Activated naive CD4-positive, alpha-beta T cell (primary cell): ENCODE measurements around the gene FOLR2.
"Not testable (repeated sequence)": the region's sequence is repeated elsewhere in the genome, so short reads cannot be mapped to it uniquely, and the experiment has no call there.

ENCODE experiments used
- DNase-seq, 4 experiments: peaks; one replicate each; lab custom pipeline; 2025; lab: John Stamatoyannopoulos, UW

The FOLR2 gene

DNA sequence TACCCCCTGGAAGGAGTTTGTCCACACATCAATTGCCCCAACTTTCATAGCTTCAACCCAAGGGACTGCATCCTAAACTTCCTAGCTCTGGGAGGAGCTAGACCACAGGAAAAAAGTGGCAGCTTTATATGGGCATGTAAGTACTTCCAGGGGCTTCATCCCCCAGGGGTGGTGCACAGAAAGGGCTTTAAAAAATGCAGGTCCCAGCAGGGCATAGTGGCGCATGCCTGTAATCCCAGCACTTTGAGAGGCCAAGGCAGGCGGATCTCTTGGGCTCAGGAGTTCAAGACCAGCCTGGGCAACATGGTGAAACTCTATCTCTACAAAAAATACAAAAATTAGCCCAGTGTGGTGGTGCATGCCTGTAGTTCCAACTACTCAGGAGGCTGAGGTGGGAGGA lies 9.8 kb upstream of the FOLR2 start:
- not testable (repeated sequence) for DNase-seq

DNA sequence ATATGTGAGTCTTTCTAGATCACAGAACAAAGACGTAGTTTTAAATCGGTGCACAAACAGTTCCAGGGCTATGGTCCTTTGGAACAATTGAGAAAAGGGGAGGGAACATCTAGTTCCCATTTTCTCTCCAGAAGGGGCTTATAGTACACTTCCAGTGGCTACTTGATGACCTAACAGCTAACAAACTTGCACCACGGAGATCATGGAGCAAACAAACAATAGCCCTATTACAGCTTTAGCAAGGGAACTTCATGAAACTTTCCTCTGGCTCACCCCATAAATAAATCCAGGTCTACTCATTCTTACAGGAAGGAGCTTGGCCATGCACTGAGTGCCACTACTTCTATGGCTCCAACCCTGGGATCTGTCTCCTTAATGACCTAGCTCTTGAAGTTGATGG lies 8.3 kb upstream of the FOLR2 start:
- no peak for DNase-seq

DNA sequence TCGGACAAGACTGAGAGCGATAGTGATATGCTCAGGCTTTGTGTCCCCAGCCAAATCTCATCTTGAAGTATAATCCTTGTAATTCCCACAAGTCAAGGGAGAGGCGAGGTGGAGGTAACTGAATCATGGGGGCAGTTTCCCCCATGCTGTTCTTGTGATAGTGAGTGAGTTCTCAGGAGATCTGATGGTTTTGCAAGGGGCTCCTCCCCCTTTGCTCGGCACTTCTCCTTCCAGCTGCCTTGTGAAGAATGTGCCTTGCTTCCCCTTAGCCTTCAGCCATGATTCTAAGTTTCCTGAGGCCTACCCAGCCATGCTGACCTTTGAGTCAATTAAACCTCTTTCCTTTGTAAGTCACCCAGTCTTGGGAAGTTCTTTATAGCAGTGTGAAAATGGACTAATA lies 7.5 kb upstream of the FOLR2 start:
- DNase-seq = no peak

DNA sequence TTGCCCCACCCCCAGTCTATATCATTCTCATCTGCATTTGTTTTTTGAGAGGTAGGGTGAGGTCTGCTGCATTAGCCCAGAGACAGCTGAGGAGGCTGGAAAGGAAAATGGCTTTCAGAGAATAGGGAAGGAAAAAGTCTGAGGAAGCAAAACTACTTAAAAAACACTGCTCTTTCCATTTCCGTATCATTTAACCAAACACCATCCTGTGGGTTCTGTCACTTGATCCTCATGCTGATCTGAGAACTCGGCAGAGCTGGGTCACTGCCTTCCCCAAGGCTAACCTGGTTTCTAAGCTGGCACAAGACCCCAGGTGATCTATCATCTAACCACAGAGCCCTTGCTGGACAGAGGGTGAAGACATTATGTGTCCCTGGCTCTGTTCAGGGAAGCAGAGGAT lies 1.2 kb downstream of the FOLR2 start:
- DNase-seq = no peak

DNA sequence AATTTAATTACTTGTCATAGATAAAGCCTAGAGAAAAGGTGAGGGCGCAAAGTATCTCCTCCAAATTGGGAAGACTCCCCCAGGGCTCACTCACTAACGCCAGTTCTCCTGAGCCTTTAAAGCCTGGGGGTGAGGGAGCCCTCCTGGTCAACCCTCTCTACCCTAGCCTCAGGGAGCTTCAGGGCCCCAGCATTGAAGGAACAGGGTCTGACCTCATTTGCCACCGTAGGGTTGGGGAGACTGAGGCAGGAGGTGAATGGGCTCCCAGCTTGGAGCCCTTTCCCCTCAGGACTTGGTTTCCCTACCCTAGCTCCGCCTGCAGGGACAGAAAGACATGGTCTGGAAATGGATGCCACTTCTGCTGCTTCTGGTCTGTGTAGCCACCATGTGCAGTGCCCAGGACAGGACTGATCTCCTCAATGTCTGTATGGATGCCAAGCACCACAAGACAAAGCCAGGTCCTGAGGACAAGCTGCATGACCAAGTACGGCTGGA lies 1.7 kb downstream of the FOLR2 start:
- DNase-seq = no peak

DNA sequence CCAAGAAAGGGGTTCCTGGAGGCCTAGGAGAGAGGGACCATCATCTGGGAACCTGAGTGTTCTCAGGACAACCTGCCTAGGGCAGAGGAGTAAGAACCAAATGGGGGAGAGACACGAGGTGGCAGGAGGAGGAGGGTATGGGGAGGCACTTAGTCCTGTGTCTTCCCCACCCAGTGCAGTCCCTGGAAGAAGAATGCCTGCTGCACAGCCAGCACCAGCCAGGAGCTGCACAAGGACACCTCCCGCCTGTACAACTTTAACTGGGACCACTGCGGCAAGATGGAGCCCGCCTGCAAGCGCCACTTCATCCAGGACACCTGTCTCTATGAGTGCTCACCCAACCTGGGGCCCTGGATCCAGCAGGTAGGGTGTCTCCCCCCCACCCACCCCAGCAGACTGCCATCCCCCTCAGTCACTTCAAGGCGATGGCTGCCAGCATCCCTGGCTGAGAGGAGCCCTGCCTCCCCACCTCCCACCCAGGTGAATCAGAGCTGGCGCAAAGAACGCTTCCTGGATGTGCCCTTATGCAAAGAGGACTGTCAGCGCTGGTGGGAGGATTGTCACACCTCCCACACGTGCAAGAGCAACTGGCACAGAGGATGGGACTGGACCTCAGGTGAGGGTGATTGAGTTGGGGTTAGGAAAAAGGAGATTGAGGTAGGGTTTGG lies 4.2 kb downstream of the FOLR2 start:
- DNase-seq = no peak

DNA sequence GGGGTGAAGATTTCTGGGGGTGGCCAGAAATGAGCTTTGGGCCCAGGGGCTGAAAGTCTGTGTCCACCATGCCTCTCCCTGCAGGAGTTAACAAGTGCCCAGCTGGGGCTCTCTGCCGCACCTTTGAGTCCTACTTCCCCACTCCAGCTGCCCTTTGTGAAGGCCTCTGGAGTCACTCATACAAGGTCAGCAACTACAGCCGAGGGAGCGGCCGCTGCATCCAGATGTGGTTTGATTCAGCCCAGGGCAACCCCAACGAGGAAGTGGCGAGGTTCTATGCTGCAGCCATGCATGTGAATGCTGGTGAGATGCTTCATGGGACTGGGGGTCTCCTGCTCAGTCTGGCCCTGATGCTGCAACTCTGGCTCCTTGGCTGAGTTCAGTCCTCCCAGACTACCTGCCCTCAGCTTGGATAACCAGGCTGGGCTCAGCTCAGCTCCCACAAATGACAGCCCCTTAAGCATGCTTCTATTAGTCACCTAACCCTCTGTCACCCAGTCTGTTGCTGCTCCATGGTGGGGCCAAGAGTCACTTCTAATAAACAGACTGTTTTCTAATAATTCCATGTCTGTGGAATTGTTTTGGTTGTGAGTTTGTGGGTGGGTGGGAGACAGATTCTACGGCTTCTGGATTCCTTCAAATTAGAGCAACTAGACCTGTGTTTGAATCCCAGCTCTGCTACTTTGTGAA lies 4.9 kb downstream of the FOLR2 start:
- no peak for DNase-seq

DNA sequence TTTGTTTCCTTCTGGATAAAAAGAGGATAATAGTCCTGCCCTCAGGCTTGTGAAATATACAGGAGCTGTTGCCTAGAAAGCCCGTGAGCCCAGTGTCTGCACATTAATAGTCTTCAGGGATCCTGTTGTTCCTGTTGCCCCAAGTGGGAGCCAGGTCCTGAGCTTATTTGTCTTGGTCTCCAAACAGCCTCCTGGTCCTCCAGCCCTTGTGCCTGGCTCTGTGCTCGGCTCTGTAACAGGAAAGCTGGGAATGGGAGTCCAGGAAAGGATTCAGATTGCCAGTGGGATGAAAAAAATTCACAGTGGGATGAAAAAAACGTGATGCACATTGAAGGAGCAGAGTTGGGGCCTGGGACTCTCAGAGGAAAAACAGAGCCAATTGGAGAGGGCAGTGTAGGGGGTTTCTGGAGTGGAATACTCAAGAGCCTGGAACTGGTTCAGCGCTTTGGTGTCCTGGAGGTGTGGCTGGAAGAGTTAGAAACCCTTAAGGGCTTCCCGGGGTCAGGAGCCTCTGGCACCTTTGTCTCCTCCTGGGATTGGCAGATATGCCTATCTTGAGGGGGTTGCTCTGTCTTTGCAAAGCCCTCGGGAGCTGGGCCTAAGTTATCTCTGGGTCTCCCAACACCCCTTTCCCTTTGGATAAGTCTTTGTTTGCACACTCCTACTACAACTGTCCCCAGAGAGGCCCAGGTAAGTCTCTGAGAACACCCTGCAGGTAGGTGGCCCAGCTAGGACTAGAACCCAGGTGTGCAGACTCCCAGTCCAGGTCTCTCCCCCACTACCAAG lies 5.7 kb downstream of the FOLR2 start:
- no peak for DNase-seq

DNA sequence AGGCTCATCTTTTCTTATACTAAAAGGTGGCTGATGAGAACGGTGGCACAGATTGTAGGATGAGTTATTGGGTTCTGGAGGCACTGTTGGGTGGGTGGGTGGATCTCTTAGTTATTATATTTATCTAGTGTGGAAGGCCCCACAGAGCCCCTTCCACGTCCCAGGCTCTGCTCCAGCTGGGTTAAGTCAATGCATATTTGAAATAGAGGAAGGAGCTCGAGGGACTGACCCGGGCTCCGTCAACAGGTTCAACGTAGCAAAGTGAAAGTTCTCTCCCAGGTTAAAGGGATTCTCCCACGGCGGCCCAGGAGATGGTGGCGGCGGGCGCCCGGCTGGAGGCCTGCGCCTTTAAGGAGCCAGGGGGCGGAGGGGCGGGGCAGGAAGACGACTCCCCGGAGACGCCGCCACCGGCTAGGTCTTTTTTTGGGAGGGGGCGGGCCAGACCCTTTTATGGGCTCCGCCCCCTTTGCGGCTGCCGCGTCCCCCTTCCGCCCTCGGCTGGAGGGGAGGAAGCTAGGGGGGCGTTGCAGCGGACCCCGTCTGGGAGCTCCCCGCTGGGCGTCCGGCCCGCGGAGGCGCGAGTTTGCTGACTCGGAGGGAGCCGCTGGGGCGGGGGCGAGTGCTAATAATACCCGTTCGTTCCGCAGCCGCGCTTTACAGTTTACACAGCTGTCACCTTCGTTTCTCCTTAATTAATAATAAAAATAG lies 6.5 kb downstream of the FOLR2 start:
- DNase-seq = peak; percentile 73 to 92 (median 81)

DNA sequence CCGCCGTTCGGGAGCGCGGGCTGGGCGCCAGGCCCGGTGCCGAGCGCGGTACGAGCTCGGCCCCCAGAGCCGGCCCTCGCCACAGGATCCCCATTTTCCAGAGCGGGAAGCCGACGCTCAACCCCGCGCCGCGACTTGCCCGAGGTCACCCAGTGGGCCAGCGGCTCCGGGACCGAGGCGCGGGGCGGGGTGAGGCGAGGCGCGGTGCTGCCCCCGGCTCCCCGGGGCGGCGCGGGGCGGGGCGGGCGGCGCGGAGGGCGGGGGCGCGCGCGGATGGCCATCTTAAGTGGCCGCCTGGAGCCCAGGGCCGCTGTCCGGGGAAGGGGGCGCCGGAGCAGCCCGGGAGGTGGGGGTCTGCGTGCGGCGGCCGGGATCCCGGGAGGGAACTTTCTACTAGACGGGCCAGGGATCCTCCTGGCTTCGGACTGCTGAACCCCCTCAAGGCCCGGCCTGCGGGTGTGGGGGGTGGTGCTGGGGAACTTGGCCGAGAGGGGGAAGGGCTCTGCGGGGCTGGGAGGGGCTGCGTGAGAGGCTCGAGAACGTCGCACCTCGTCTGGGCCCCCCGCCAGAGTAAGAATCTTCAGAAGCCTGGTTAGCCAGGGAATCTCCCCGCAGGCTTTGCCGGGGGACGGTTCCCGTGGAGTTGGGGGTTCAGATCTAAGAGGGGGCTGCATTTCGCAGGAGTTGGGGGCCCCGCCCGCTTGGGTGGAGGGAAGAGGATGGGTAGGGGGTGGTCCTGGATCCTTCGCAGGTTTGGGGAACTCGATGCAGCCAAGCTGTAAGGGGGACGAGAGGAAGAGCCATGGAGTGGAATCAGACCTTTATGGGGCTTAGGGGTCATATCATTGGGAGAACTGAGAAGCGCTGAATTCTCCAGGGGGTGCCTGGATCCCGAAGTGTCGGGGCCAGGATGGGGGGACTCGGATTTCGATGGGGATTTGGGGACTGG lies 7.3 kb downstream of the FOLR2 start:
- DNase-seq = peak in 2 of 4 experiments; percentile 26 to 52

DNA sequence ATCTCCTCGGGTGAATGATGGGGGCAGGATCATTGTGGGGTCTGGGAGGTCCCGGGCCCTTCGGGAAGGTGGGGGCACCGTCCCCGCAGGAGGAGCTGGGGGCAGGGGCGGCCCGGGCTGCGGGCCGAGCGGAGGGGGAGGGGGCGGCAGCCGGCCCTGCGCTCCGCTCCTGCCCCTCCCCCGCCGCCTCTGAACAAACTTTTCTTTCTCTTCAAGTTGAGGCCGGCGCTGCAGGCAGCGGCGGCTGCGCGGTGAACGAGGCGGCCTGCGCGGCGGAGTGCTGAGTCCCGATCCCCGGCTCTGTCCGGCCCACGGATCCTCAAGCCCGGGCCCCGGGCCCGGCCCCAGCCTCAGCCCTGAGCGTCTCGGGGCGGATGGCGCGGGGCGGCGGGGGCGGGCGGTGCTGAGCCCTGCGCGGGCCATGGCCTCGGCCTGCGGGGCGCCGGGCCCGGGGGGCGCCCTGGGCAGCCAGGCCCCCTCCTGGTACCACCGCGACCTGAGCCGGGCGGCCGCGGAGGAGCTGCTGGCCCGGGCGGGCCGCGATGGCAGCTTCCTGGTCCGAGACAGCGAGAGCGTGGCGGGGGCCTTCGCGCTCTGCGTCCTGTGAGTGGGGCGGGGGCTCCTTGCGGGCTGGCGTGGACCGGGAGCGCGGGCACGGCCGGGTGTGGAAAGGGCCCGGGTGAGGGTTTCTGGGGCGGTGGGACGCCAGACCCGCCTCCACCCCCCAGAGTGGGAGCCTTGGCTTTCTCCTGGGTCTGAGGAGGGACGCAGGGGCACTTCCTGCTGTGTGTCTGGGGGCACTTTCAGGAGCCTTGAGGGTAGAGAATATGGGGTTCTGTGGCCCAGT lies 8.2 kb downstream of the FOLR2 start, which contains the start of gene INPPL1:
INPPL1 (plus strand) TSS at position 204 of the 847 bp plus-strand sequence; CDS start at position 422, 218 bp downstream.
- DNase-seq = peak in 1 of 4 experiments; percentile 19

DNA sequence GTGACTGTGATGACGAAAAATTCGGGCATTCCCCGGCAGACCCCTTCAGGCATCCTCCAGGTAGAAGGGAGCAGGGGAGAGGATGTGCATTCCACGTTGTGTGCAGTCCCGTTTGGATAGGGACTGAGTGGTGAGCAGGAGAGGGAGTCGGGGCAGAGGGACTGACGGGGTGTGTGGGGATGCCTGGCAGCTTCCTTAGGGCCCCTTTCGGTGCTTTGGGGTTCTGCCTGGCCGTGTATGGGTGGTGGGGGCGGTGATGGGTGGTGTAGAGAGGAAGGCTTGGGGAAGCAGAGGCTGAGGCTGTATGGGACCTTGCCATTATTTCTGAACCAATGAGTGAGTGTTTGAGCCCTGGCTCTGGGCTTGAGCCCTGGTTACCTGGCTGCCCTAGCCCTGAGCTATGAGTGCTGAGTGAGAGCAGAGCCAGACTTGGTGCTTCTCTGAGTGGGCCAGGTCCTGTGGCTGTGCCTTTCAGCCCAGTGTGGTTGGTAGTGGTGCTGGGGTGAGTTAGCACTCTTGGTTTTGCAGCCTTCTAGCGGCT lies 8.9 kb downstream of the FOLR2 start:
- DNase-seq = no peak

DNA sequence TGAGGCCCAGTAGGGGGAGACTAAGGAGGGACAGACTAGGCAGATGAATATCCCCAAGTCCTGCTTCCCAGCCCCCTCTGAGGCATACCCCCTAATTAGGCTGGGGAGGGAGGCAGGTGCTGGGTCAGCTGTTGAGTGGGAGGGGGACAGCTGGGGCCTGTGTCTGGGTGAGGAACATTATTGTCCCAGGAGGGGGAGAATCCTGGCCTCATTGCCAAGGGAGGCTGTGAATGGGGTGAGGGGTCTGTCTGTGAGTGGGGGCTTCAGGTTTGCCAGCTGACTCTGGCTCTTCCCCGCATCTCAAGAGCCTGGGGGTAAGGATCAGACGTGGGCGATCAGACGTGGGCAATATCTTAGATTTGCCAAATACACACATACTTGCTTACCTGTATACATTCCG lies 10.1 kb downstream of the FOLR2 start:
- DNase-seq = no peak

DNA sequence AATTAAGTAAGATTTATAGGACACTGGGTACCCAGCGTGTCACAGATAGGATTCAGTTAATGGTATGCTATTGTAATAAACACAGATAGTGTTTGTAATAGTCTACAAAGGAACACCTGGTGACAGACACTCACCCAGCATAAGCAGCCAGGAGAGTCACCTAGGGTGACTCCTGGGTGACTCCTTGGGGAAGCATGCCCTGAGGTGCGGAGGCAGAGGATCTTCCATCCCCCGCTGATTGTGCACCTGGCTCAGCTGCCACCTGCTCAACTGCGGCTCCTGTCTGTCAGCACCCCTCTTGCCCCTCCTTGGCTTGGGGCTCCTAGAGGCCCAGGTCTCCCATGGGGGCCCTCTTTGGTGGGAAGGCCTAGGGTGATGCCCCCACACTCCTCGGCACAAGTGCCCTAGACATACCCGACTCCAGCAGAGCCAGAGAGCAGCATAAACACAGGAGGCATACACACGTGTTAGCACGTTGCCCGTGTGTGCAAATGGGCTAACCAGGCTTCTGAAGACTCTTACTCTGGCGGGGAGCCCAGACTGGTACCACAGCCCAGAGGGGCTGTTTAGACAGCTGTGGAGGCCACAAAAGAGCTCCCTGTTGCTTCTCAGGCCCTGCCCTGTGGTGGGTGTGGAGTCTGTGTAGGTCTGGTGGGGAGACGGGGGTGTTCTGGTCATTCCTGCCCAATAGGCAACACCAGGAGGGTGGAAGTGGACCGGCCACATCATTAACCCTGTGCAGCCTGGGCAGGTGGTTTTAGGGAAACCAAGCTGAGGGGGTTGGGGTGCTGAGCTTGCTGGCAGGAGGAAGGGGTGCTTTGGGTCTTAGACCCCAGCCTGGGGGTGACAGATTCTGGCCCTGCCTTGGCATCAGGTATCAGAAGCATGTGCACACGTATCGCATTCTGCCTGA lies 11.0 kb downstream of the FOLR2 start:
- DNase-seq = no peak

DNA sequence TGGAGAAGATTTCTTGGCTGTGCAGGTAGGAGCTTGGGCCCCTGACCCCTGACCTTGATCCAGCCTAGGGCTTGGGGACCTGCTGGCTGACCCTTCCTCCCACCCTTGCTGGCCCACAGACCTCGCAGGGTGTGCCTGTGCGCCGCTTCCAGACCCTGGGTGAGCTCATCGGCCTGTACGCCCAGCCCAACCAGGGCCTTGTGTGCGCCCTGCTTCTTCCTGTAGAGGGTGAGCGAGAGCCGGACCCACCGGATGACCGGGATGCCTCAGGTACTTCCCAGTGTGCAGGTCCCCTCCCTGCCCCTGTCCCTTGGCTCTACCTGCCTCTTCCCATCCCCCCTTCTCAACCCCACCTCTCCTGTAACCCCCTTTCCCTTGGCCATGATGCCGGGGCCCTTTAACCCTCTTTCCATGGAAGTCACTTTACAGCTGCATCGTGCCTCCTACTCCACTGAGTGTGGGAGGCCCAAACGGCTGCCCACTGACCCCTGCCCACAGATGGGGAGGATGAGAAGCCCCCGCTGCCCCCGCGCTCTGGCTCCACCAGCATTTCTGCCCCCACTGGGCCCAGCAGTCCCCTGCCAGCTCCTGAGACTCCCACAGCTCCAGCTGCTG lies 11.7 kb downstream of the FOLR2 start:
- no peak for DNase-seq

DNA sequence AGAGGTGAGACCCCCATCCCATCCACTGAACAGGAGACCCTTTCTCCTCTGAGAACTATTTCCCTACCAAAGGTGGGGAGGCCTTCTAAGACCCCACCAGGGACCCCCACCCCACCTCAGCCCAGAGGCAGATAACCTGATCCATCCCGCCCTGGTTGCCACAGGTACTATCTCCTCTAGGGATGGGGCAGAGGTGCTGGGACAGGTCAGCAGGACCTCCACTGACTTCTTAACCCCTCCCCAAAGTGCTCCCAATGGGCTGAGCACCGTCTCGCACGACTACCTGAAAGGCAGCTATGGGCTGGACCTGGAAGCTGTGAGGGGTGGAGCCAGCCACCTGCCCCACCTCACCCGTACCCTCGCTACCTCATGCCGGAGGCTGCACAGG lies 12.2 kb downstream of the FOLR2 start:
- DNase-seq = no peak

DNA sequence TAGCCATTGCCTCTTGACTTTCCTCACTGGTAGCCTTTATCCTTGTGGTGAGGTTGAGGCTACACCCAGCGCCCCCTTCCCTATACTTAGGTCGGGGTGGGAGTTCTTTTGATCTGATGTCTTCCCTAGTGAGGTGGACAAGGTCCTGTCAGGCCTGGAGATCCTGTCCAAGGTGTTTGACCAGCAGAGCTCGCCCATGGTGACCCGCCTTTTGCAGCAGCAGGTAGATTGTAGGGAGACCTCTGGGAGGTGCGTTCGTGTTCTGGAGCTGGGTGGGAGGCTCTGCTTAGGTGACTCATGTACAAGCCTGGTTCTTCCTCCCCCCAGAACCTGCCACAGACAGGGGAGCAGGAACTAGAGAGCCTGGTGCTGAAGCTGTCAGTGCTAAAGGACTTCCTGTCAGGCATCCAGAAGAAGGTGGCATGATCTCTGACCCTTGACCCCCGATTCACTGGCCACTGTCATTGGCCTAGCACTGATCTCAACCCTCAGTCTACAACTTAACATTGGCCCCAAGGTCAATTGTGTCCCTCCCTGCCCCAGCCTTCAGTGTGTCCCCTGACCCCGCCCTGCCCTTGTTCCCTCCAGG lies 12.8 kb downstream of the FOLR2 start:
- DNase-seq = no peak
